ENCODE measurements around the gene GPR153. TPM values are rescaled to one million over a fixed set of nuclear protein-coding genes. Genes with fewer than 3 reads are reported as not detected.

Gene GPR153
- total and polyA plus RNA-seq, 2 of the 13 experiments (the other 11 are each of a cell fraction or from before 2014, with no cell fraction given) = 0.22 to 0.31 TPM

DNA sequence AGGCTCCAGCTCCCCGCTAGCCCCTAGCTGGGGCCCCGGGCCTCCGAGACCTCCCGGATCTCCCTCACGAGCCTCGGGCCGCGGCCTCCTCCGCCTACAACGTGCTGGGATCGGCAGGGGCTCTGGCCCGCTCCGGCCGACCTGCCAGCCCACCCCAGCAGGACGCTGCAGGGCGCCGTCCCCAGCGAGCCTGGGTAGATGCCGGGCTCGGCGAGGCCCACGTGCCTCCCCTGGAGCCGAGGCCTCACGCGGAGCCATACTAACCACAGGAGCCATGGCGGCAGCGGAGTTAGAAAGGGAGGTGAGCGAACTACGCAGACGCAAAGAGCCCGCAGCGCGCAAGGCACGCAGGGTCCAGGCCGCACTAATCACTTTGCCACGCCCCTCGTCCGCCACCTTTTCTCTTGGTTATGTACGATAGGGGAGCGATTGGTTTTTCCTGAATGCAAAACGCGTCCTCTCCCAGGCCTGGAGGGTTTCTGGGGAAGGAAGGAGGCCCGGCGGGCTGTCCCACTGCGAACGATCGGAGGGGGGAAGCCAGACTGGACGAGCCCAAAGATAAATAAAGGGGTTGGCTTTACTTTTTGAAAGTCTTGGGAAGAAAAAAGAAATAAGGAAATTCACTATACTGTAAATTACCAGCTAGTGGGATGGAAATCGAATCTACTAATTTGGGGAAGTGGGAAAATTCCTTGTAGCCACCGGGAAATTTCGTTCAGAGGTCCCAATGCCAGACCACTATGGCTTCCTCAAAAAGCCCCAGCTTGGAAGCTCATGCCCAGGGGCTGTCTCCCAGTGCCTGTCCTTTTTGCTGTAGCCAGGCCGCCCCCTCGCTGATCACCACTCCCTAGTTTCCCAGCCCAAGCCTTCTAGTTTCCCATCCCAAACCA, 61.4 kb downstream of the GPR153 start, which contains the start of gene RPL22 (continued):
- peak; percentile 58; the same call in 1 of the 2 replicates for TF ChIP-seq ZNF142 (CRISPR knock-in tag; IDR thresholded peaks at IDR 0.05)
- no peak for TF ChIP-seq NCOR1 (IDR thresholded peaks at IDR 0.05; ENCODE audit: borderline replicate concordance, low read length)
- TF ChIP-seq, protein P1, sequence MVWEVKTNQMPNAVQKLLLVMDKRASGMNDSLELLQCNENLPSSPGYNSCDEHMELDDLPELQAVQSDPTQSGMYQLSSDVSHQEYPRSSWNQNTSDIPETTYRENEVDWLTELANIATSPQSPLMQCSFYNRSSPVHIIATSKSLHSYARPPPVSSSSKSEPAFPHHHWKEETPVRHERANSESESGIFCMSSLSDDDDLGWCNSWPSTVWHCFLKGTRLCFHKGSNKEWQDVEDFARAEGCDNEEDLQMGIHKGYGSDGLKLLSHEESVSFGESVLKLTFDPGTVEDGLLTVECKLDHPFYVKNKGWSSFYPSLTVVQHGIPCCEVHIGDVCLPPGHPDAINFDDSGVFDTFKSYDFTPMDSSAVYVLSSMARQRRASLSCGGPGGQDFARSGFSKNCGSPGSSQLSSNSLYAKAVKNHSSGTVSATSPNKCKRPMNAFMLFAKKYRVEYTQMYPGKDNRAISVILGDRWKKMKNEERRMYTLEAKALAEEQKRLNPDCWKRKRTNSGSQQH (CRISPR knock-in tag; IDR thresholded peaks at IDR 0.05; ENCODE audit: low read depth) = peak; percentile 76; the same call in 1 of the 2 replicates
- peak; percentile 27; the same call in 1 of the 2 replicates for TF ChIP-seq ZNF737 (CRISPR knock-in tag; IDR thresholded peaks at IDR 0.05; ENCODE audit: borderline replicate concordance)
- TF ChIP-seq POLR2AphosphoS5 (IDR thresholded peaks at IDR 0.05; ENCODE audit: low read depth, low read length) = peak; percentile 89
- peak; percentile 24 for TF ChIP-seq ZNF18 (CRISPR knock-in tag; IDR thresholded peaks at IDR 0.05; ENCODE audit: insufficient replicate concordance)
- TF ChIP-seq ZNF546 (CRISPR knock-in tag; conservative IDR thresholded peaks at IDR 0.05) = 0 out of 2 replicates have a peak, but pooled peaks have one; percentile 34
- no peak for TF ChIP-seq NFE2L2 (IDR thresholded peaks at IDR 0.05; ENCODE audit: low read length)
- peak; percentile 78; the same call in 1 of the 2 replicates for TF ChIP-seq ZC3H4 (CRISPR knock-in tag; IDR thresholded peaks at IDR 0.05; ENCODE audit: borderline replicate concordance)
- TF ChIP-seq THAP8 (CRISPR knock-in tag; IDR thresholded peaks at IDR 0.05; ENCODE audit: borderline replicate concordance) = no peak; the same call in 1 of the 2 replicates
- TF ChIP-seq PHF21A (CRISPR knock-in tag; IDR thresholded peaks at IDR 0.05) = peak; percentile 75; the same call in 1 of the 2 replicates
- TF ChIP-seq, protein P2, sequence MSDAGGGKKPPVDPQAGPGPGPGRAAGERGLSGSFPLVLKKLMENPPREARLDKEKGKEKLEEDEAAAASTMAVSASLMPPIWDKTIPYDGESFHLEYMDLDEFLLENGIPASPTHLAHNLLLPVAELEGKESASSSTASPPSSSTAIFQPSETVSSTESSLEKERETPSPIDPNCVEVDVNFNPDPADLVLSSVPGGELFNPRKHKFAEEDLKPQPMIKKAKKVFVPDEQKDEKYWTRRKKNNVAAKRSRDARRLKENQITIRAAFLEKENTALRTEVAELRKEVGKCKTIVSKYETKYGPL (CRISPR knock-in tag; IDR thresholded peaks at IDR 0.05) = peak; percentile 71; the same call in 1 of the 2 replicates
- no peak for TF ChIP-seq ZNF496 (CRISPR knock-in tag; IDR thresholded peaks at IDR 0.05; ENCODE audit: insufficient replicate concordance)
- TF ChIP-seq ATF7-NPFF (CRISPR knock-in tag; IDR thresholded peaks at IDR 0.05; ENCODE audit: low read depth) = peak; percentile 38; the same call in 1 of the 2 replicates
- 0 out of 2 replicates have a peak, but pooled peaks have one; percentile 25 for TF ChIP-seq ZSCAN30 (CRISPR knock-in tag; IDR thresholded peaks at IDR 0.05)
- 0 out of 2 replicates have a peak, but pooled peaks have one; percentile 81 for TF ChIP-seq ZNF780A (CRISPR knock-in tag; IDR thresholded peaks at IDR 0.05)
- TF ChIP-seq BRD4 (CRISPR knock-in tag; IDR thresholded peaks at IDR 0.05) = peak; percentile 91

Measured in HepG2 (cell line).